ENCODE data around the gene TNNT3.

DNA sequence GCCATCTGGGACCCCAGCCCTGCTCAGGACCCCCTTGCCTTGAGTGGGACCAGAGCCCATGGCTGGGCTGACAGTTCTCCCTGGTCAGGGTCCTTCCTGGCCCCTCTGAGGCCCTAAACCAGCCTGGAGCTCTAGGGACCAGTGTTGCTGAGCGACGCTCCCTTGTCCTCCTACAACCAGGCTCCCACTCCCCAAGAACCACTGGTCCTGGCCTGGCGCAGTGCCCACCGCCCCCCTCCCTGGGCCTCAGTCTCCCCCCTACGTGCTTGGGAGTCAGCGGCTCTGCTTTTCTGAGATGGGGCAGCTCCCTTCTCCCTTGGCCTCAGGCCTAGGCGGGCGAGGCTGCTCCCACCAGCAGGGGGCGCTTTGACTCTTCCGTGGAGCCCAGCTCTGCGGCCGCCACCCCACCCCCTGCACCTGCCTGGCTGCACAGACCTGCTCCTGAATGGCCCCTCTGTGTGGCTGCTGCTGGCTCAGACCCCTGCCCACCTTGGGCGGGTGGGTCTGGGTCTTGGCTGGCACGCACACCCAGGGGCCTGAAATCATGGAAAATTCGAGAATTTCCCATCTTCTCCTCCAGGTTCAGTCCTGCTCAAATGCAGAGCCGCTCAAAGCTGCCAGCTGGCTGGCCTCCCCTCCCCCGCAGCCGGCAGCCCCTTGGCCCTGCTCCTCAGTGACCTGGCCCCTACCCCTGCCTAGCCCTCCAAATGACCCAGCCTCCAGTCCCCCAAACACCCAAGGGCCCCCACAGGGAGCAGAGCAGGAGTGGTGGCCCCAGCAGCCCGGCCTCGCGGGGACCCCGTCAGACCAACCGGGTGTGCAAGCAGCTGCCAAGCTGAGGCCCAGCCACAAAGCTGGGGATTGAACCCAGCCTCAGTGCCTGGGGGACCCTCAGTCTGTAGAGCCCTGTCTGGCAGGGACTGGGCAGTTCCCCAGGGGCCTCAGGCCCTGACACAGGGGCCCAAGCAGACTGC lies 37.0 kb upstream of the TNNT3 start:
- TF ChIP-seq SP1 (IDR thresholded peaks at IDR 0.05) = no peak
- TF ChIP-seq FOXM1 (IDR thresholded peaks at IDR 0.05; ENCODE audit: borderline replicate concordance) = no peak
- no peak for TF ChIP-seq NFRKB (IDR thresholded peaks at IDR 0.05)
- TF ChIP-seq ELF4 (IDR thresholded peaks at IDR 0.05) = no peak
- TF ChIP-seq L3MBTL2 (conservative IDR thresholded peaks at IDR 0.05) = no peak
- TF ChIP-seq FOXA1 (IDR thresholded peaks at IDR 0.05) = no peak
- no peak for TF ChIP-seq BHLHE40 (IDR thresholded peaks at IDR 0.05; ENCODE audit: borderline replicate concordance)
- no peak for TF ChIP-seq ARNT (IDR thresholded peaks at IDR 0.05)
- no peak for TF ChIP-seq FOXK2 (IDR thresholded peaks at IDR 0.05)

Data from HEK293T (cell line).